Mononuclear cell (primary cell): ENCODE results near the gene C5. TPM values are rescaled to one million over a fixed set of nuclear protein-coding genes. Genes with fewer than 3 reads are reported as not detected.
"Not testable (repeated sequence)": the region's sequence is repeated elsewhere in the genome, so short reads cannot be mapped to it uniquely, and the experiment has no call there.

Experiments
- H3K27me3 ChIP-seq: 2 replicates; pipeline ENCODE4 v1.6.0; 2011; ENCODE audit warnings: low read length, control low read depth; ENCODE audit not compliant: insufficient read depth
- H3K4me1 ChIP-seq: 2 replicates; pipeline ENCODE4 v1.5.1; 2011; ENCODE audit warnings: mild to moderate bottlenecking, low read length, control low read depth; ENCODE audit not compliant: insufficient read depth
- H3K4me3 ChIP-seq: 2 replicates; pipeline ENCODE4 v1.5.1; 2011; ENCODE audit warnings: mild to moderate bottlenecking, low read length, moderate library complexity
- H3K9me3 ChIP-seq: 2 replicates; pipeline ENCODE4 v1.5.1; 2011; ENCODE audit warnings: low read depth, mild to moderate bottlenecking, control low read depth, low read length
- total RNA-seq: library from RNA; depleted of rRNA; stranded (reverse); fragments of >200 nt; gene quantifications from one replicate; pipeline ENCODE4 v1.2.3, GENCODE V29; 2012

C5 gene
- total RNA-seq, 1 donor = 1.8 TPM

DNA sequence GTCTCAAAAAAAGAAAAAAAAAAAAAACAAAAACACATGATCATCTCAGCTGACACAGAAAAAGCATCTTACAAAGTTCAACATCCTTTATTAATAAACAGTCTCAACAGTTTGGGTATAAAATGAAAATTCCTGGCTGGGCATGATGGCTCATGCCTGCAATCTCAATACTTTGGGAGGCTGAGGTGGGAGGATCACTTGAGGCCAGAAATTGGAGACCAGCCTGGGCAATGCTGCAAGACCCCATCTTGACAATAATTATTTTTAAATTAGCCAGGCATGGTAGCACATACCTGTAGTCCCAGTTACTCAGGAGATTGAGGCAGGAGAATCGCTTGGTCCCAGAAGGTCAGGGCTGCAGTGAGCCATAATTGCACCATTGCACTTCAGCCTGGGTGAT lies 16.8 kb upstream of the C5 start:
- Histone ChIP-seq H3K4me3 (no peak overlapping the region), H3K9me3 (no peaks in the 10 kb centered on the region), H3K27me3 (no peaks in the 10 kb centered on the region), H3K4me1 (peaks cover 19% of the 10 kb centered on the region)

DNA sequence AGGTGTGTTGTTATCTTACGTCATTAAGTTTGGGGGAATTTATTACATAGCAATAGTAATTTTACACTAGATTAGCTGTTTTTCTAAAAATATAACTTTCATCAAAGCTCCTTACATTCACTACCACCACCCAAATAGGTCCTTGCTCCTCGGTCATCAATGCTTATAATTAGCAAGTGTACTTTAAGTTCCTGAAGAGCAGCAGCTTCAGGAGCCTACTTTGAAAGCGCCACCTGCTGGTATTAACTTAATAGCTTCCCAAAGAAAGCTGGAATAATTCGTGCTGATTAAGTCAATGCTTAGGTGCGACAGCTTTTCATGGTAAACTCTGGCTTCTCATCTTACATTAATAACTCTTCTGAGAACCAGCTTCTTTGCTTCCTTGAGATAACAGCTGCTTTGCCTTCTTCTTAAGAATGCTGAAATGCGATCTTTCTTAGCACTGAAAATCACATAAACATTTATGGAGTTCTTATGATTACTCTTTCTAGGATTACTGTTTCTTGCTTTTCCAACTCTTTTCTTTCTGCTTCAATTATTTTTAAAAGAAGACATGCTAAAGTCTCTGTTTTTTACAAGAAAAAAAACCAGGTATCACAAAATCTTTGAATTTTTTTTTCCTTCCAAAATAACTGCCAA lies 10.0 kb upstream of the C5 start:
- Histone ChIP-seq H3K4me1 (no peaks in the 10 kb centered on the region), H3K4me3 (no peak overlapping the region), H3K9me3 (no peaks in the 10 kb centered on the region), H3K27me3 (no peaks in the 10 kb centered on the region)

DNA sequence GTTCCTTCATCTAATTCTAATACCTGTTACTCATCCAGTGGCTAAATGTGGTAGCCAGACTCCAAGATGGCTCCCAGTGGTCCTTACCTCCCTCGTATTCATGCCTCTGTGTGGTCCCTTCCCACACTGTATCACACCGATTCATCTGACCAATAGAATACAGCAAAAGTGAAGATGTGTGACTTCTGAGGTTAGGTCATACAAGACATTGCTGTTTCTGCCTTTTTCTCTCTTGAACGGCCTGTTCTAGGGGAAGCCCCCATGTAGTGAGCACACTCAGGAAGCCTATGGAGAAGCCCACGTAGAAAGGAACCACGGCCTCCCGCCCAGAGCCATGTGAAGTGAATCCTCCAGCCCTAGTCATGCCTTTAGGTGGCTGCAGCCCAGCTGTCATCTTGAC lies 9.4 kb upstream of the C5 start:
- Histone ChIP-seq H3K4me1 (no peaks in the 10 kb centered on the region), H3K4me3 (no peak overlapping the region), H3K9me3 (no peaks in the 10 kb centered on the region), H3K27me3 (no peaks in the 10 kb centered on the region)

DNA sequence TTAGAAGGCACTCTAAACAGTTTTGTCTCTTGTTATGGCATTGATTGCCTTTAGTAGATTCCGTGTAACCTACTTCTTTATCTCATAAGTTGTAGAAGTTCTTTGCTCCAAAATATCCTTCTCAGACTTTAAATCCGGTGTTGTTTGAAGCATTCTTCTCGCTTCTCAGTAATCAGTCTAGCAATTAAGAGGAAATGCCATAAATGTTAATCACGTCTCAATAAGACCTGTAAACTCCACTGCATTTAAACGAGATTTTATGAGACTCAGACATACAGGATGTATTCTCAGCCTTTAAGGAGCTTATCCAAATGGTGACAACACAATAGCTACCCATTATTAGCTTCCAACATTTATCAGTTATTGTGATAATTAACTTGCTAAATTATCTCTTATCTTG lies 7.7 kb upstream of the C5 start:
- no peaks in the 10 kb centered on the region for H3K9me3 ChIP-seq
- no peak overlapping the region for H3K4me3 ChIP-seq
- no peaks in the 10 kb centered on the region for H3K27me3 ChIP-seq
- no peaks in the 10 kb centered on the region for H3K4me1 ChIP-seq

DNA sequence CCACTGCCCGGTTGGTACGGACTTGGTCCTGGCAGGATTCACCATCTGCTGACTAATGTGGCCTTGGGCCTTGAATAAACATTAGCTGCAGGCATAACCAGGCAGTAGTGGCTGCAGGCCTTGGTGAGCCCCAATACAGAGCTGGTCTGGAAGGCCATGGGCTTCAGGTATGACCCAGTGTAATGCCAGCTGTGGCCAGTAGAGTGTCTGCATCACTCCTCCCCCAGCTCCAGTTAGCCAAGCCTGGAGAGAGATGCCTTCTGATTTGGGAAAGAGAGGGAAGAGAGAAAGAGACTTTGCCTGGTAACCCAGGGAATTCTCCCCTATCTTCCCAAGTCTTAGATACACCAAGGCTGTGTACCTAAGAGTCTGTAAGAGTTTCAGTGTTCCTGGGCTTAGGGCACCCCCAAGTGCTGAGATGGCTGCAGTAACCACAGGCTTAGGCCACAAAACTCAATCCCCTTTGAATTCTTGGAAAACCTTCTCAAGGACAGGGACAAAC lies 5.6 kb upstream of the C5 start:
- no peaks in the 10 kb centered on the region for H3K9me3 ChIP-seq
- H3K4me1 ChIP-seq = no peaks in the 10 kb centered on the region
- H3K27me3 ChIP-seq = no peaks in the 10 kb centered on the region
- H3K4me3 ChIP-seq = no peak overlapping the region

DNA sequence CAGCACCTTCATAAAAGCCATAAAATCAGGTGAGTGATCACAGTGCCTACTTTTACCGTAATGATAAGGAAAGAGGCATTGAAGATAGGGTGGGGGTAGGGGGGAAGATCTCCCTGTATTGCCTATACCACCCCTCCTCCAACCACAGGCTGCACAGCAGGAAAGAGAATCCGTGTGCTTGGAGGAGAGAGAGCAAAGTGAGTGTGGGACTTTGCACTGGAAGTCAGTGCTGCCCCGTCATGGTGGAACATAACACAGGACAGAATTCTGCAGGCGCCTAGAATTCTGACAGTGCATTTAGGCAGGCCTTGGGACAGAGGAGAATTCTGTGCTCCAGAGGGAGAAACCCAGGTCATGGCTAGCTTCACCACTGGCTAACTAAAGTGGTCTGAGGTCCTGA lies 3.5 kb upstream of the C5 start:
- Histone ChIP-seq H3K4me1 (no peaks in the 10 kb centered on the region), H3K4me3 (no peak overlapping the region), H3K27me3 (no peaks in the 10 kb centered on the region)

DNA sequence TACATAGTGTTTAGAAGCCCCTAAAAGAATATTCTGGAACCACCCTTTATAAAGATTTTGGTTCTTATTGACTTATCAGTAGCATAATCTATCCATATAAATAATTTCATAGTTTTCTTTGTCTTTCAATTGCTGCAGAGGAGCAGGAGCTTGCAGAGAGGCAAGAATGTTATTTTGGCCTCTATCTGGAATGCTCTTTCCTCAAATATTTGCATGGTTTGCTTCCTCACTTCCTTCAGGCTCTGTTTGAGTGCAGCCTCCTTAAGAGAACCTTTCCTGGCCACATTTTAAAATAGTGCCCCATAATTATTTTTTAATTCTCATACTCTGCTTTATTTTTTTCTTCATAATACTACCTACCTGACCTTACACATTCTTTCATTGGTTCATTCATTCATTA lies 1.5 kb downstream of the C5 start:
- H3K4me3 ChIP-seq = no peak overlapping the region
- H3K27me3 ChIP-seq = no peaks in the 10 kb centered on the region
- H3K9me3 ChIP-seq = no peaks in the 10 kb centered on the region
- H3K4me1 ChIP-seq = no peaks in the 10 kb centered on the region

More for the DNA sequence above, 3.5 kb upstream of the C5 start:
- H3K9me3 ChIP-seq = no peaks in the 10 kb centered on the region

DNA sequence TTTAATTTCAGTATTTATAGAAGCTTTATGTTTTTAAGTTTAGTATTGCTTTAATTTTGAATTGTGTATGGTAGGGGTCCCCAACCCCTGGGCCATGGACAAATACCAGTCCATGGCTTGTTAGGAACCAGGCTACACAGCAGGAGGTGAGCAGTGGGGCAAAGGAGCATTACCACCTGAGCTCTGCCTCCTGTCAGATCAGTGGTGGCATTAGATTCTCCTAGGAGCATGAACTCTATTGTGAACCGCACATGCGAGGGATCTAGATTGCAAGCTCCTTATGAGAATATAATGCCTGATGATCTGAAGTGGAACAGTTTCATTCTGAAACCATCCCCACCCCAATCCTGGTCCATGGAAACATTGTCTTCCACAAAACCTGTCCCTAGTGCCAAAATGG lies 1.9 kb downstream of the C5 start:
- H3K9me3 ChIP-seq = no peaks in the 10 kb centered on the region
- no peak overlapping the region for H3K4me3 ChIP-seq
- H3K4me1 ChIP-seq = no peaks in the 10 kb centered on the region
- no peaks in the 10 kb centered on the region for H3K27me3 ChIP-seq

DNA sequence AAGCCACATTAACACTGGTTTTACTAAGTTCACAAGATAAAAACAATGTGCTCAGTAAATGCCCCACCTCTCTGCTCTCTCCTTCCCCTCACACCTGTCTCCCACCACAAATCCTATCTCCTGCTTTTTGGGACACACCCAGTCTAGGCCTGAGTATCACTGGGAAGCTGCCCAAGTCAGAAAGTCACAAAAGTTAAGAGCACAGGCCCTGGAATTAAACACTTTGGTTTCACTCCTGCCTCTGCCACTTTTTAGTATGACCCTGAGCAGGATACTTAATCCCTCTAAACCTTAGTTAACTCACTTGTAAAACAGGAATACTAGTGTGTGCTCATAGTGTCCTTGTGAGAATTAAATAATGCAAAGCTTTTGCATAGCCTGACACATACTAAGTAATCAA lies 11.3 kb downstream of the C5 start:
- Histone ChIP-seq H3K4me1 (no peaks in the 10 kb centered on the region), H3K9me3 (no peaks in the 10 kb centered on the region), H3K4me3 (no peak overlapping the region), H3K27me3 (no peaks in the 10 kb centered on the region)

DNA sequence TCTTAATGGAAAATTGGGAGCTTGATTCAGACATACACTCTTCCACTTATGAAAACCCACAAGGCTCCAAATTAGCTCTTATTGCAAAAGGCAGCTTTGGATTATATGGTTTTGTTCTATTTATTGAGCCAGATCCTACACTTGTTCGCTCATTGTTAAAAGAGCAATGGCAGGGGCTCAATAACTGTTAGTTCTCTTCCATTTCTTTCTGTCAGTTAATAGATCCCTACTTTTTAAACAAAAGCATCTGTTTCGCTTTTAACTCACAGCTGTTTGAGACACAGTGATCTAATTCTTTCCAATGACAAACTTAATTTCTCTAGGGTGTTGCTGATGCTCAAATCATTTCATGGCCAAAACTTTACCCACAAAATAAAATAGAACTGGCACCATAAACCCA lies 11.7 kb downstream of the C5 start:
- H3K9me3 ChIP-seq = no peaks in the 10 kb centered on the region

DNA sequence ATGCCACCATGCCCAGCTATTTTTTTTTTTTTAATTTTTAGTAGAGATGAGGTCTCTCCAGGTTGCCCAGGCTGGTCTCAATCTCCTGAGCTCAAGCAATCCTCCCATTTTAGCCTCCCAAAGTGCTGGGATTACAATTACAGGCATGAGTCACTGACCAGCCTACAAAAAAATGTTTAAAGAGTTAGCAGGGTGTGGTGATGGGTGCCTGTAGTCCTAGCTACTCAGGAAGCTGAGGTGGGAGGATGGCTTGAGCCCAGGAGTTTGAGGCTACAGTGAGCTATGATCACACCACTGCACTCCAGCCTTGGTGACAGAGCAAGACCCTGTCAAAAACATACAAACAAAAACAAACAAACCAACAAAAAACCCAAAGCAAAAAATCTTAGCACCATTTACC lies 14.4 kb downstream of the C5 start:
- not testable (repeated sequence) for H3K4me3 ChIP-seq, H3K4me1 ChIP-seq, H3K27me3 ChIP-seq, H3K9me3 ChIP-seq

More for the DNA sequence above, 11.7 kb downstream of the C5 start:
- no peaks in the 10 kb centered on the region for H3K4me1 ChIP-seq
- H3K27me3 ChIP-seq = no peaks in the 10 kb centered on the region
- no peak overlapping the region for H3K4me3 ChIP-seq

DNA sequence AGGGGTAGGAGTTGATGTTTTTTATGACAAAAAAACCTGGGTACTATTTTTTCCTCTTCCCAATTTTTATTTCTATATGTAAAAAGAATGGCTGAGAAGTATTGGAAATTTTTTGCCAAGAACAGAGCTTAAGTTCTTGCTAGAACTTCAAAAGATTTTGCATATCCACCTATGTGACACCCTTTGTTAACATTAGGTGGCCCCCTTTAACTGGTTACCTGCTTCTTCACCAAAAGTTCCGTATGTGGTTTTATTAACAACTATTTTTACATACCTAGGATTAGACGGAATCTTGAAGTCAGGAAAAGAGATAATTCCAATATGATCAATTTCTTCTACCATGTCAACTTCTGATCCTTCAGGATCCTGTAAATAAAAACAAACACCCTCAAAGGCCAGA lies 15.5 kb downstream of the C5 start:
- Histone ChIP-seq H3K9me3 (no peaks in the 10 kb centered on the region), H3K4me1 (no peaks in the 10 kb centered on the region), H3K4me3 (no peak overlapping the region), H3K27me3 (no peaks in the 10 kb centered on the region)

DNA sequence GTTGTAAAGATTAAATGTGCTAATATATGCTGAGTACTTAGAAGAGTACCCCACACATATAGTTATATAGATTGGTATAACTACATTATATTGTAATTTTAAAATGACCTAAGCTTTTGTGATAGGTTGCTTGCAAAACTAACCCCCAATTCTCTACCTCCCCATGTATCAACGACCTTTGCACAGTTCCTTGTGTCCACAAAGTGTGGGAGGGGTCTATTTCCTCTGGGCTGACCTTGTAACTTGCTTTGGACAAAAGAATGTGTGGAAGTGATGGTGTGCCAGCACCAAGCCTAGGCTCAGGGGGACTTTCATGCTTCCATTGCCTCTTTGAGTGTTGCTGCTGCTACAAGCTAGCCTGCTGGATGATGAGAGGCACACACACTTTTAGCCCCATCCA lies 20.6 kb downstream of the C5 start:
- no peaks in the 10 kb centered on the region for H3K4me1 ChIP-seq
- H3K9me3 ChIP-seq = no peaks in the 10 kb centered on the region

DNA sequence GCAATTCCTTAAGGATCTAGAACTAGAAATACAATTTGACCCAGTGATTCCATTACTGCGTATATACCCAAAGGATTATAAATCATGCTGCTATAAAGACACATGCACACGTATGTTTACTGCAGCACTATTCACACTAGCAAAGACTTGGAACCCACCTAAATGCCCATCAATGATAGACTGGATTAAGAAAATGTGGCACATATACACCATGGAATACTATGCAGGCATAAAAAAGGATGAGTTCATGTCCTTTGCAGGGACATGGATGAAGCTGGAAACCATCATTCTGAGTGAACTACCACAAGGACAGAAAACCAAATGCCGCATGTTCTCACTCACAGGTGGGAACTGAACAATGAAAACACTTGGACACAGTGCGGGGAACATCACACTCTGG lies 21.8 kb downstream of the C5 start:
- H3K27me3 ChIP-seq, H3K4me3 ChIP-seq, H3K9me3 ChIP-seq, H3K4me1 ChIP-seq: not testable (repeated sequence)

More for the DNA sequence above, 20.6 kb downstream of the C5 start:
- no peaks in the 10 kb centered on the region for H3K27me3 ChIP-seq
- no peak overlapping the region for H3K4me3 ChIP-seq

DNA sequence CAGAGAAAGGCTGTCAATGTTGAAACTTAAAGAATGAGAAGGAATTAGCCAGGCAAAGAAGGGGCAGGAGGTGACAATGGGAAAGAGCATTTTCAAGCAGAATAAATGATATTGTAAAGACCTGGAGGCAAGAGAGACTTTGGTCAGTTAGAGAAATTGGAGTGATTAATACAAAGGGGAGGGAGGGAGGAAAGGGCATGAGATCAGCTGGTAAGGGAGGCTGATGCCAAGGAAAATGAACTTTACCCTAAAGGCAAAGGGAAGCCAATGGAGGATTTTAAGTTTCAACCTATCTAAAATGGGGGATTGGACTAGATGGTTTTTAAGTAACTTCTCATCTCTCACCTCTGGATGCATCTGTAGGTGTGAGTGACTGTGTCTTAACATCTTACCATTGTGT lies 23.3 kb downstream of the C5 start:
- H3K4me1 ChIP-seq = no peaks in the 10 kb centered on the region
- no peaks in the 10 kb centered on the region for H3K27me3 ChIP-seq
- H3K4me3 ChIP-seq = no peak overlapping the region
- no peaks in the 10 kb centered on the region for H3K9me3 ChIP-seq

DNA sequence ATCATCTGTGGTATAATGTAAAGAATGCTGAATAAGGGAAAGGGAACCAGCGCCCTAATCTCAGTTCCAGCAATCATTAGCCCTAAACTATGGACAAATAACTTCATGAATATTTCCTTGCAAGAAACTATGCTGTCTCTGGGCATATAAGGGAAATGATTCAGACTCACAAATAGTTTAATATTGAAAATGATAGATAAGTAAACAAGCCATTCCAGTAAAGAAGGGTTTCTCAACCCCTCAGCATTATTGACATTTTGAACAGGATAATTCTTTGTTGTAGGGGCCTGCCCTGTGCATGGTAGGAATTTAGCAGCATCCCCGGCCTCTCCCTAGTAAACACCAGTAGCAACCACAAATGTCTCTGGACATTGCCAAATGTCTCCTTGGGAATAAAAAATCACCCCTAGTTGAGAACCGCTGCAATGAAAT lies 23.8 kb downstream of the C5 start:
- no peaks in the 10 kb centered on the region for H3K9me3 ChIP-seq
- H3K27me3 ChIP-seq = no peaks in the 10 kb centered on the region

More for the DNA sequence above, 23.8 kb downstream of the C5 start:
- no peak overlapping the region for H3K4me3 ChIP-seq
- H3K4me1 ChIP-seq = no peaks in the 10 kb centered on the region
